ENCODE data around the gene GPSM1. TPM values are rescaled to one million over a fixed set of nuclear protein-coding genes. Genes with fewer than 3 reads are reported as not detected.

The GPSM1 gene
- total RNA-seq, 1 donor from 2014 or later: 59.4 TPM

GRCh38 chr9:136363106-136363948 lies 36.0 kb downstream of the GPSM1 start, which contains the start of gene DNLZ:
Gene DNLZ, minus strand, starts transcription at chr9:136363744. Its CDS starts 30 bp downstream, at chr9:136363714.
- DNase-seq (ENCODE audit: low read depth) (peak; percentile 79), FAIRE-seq (no peak)
- peaks cover 10% of the 10 kb centered on the region for H3K79me2 ChIP-seq (ENCODE audit: insufficient read depth, low read length)
- peaks cover 21% of the 10 kb centered on the region for H4K20me1 ChIP-seq (ENCODE audit: insufficient read depth, low read length)
- peak within 1 kb of the TSS; percentile 78 for H2AFZ ChIP-seq (ENCODE audit: low read depth, low read length)
- TF ChIP-seq CTCF (IDR thresholded peaks at IDR 0.05; ENCODE audit: insufficient read depth, low read depth, low read length): peak; percentile 54
- TF ChIP-seq EZH2 (IDR thresholded peaks at IDR 0.05; ENCODE audit: insufficient read depth, low read length): no peak
- H3K27me3 Mint-ChIP-seq (ENCODE audit: low read depth, unreplicated experiment): no peaks in the 10 kb centered on the region
- H3K27ac Mint-ChIP-seq (ENCODE audit: unreplicated experiment): peak within 1 kb of the TSS; percentile 83
- H3K27me3 ChIP-seq (ENCODE audit: insufficient read depth, low read length): no peaks in the 10 kb centered on the region
- peak within 1 kb of the TSS; percentile 83 for H3K4me3 Mint-ChIP-seq (ENCODE audit: unreplicated experiment)
- H3K36me3 Mint-ChIP-seq (ENCODE audit: low read depth, unreplicated experiment): no peaks in the 10 kb centered on the region
- H3K9me3 Mint-ChIP-seq (ENCODE audit: unreplicated experiment): no peaks in the 10 kb centered on the region
- H3K4me2 ChIP-seq (ENCODE audit: low read length): peak within 1 kb of the TSS; percentile 85
- peak within 1 kb of the TSS; percentile 65 for H3K27ac ChIP-seq (ENCODE audit: low read depth, low read length)
- H3K4me3 ChIP-seq (ENCODE audit: insufficient read depth, low read depth, low read length): peak within 1 kb of the TSS; percentile 71
- peak within 1 kb of the TSS; percentile 88 for H3K9ac ChIP-seq (ENCODE audit: low read length)
- H3K4me1 ChIP-seq (ENCODE audit: insufficient read depth, low read length): peaks cover 22% of the 10 kb centered on the region
- H3K9me3 ChIP-seq (ENCODE audit: insufficient read depth, low read depth, low read length): no peaks in the 10 kb centered on the region
- H3K4me1 Mint-ChIP-seq (ENCODE audit: low read depth, unreplicated experiment): peaks cover 2% of the 10 kb centered on the region
- no peaks in the 10 kb centered on the region for H3K36me3 ChIP-seq (ENCODE audit: insufficient read depth, low read length)

- Mint-ChIP-seq H3K27ac (ENCODE audit: unreplicated experiment) (peak overlapping the region; percentile 26), H3K4me1 (ENCODE audit: low read depth, unreplicated experiment) (peaks cover 2% of the 10 kb centered on the region), H3K36me3 (ENCODE audit: low read depth, unreplicated experiment) (no peaks in the 10 kb centered on the region), H3K4me3 (ENCODE audit: unreplicated experiment) (peak overlapping the region; percentile 74), H3K9me3 (ENCODE audit: unreplicated experiment) (no peaks in the 10 kb centered on the region), H3K27me3 (ENCODE audit: low read depth, unreplicated experiment) (no peaks in the 10 kb centered on the region)
- FAIRE-seq: no peak
- DNase-seq (ENCODE audit: low read depth): no peak
- Histone ChIP-seq H2AFZ (ENCODE audit: low read depth, low read length) (no peak overlapping the region), H3K9ac (ENCODE audit: low read length) (no peak overlapping the region), H3K4me3 (ENCODE audit: insufficient read depth, low read depth, low read length) (no peak overlapping the region), H3K36me3 (ENCODE audit: insufficient read depth, low read length) (no peaks in the 10 kb centered on the region), H3K4me1 (ENCODE audit: insufficient read depth, low read length) (peaks cover 22% of the 10 kb centered on the region), H4K20me1 (ENCODE audit: insufficient read depth, low read length) (peaks cover 21% of the 10 kb centered on the region), H3K4me2 (ENCODE audit: low read length) (peak overlapping the region; percentile 85), H3K79me2 (ENCODE audit: insufficient read depth, low read length) (peaks cover 10% of the 10 kb centered on the region), H3K27me3 (ENCODE audit: insufficient read depth, low read length) (no peaks in the 10 kb centered on the region), H3K9me3 (ENCODE audit: insufficient read depth, low read depth, low read length) (no peaks in the 10 kb centered on the region), H3K27ac (ENCODE audit: low read depth, low read length) (no peak overlapping the region)
- TF ChIP-seq EZH2 (IDR thresholded peaks at IDR 0.05; ENCODE audit: insufficient read depth, low read length): no peak
- no peak for TF ChIP-seq CTCF (IDR thresholded peaks at IDR 0.05; ENCODE audit: insufficient read depth, low read depth, low read length)
These were observed 36.8 kb downstream of the GPSM1 start for GRCh38 chr9:136363949-136364748.
